NCI-H460 (cell line): ENCODE data around the gene SLC25A40. TPM values are rescaled to one million over a fixed set of nuclear protein-coding genes. Genes with fewer than 3 reads are reported as not detected.

Source experiments
- DNase-seq: peaks from one replicate; pipeline ENCODE4 v3.0.0-alpha.2; 2016; ENCODE audit warnings: low read depth; ENCODE audit errors: extremely low read depth
- total RNA-seq: library from RNA; depleted of rRNA; stranded (reverse); fragments of >200 nt; shearing (Covaris generic); gene quantifications from 2 replicates; pipeline ENCODE4 v1.2.3, GENCODE V29; 2014; rRNA removed

The SLC25A40 gene
- total RNA-seq, 1 experiment from 2014 or later = 15.5 TPM

DNA sequence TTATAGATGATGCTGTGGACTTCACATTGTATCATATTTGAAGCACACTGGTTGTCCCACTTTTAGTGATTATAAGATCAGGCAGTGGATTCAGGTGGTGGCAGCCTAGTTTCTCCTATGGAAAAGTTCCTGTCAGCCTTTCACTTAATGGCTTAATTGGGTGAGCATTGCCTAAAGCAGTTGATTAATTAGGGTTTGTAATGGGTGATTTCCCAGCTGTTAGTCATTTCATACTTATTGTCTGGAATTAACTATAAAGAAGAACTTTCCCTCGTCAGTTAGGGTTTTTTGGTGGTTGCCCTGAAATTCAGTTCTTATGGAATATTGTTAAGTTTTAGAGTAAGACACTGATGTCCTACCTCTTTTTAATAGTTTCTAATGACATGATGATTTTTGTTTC, 78.8 kb downstream of the SLC25A40 start:
- DNase-seq = no peak

DNA sequence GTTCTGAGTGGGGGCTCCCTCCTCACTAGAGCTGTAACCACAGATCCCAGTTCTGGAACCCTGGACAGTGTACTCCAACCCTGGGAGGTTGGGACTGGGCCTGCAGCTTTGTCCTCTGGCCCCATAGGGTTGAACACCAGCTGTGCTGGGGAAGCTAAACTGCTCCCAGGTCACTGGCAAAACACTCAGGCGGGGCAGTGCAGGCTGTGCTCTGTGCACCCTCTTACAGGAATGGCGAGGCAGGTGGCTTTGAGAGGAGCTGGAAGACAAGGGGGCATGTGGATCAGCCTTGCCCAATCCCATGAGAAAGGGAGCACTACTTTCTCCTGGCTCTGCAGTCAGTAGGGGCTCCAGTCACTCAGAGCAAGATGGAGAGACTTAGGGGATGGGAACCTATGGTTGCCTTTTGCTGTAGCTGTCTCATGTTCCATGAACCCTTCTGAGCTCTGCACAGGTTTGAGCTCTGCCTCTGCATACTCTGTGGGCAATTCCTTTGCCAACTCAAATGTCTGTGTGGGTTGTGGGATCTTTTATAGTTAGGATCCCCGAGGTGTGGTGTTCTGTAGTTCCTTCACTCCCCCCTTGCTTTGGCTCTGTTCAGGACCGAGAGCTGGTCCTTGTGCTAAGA, 90.7 kb downstream of the SLC25A40 start:
- DNase-seq = no peak

DNA sequence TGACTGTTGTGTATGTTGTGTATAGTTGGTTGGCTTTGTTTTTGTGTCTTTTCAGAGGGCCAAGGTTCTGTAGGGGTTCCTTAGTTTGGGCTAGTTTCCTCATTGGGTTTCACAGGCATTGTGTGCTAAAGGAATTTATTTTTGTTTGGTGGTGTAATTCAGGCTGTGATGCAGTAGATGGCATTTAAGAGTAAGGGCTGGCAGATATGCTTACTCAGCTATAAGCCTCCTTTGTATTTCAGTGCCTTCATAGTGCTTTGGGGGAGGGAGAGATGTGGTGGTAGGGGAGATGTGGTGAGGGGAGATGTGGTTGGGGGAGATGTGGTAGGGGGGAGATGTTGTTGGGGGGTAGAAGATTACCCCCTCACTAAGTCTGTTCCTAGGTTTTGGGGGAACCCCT, 91.7 kb downstream of the SLC25A40 start:
- no peak for DNase-seq

Other genes starting within 250 kb of the SLC25A40 start
- gene RUNDC3B, start 248.0 kb downstream of the SLC25A40 start, total RNA-seq = 0.06 and 0.32 TPM in 2 replicates
- 57.0 and 58.6 TPM in 2 replicates for gene DBF4, start 133 bp upstream of the SLC25A40 start, total RNA-seq
- gene ADAM22, start 57.9 kb upstream of the SLC25A40 start, total RNA-seq = 3.3 and 3.6 TPM in 2 replicates